Stimulated activated CD8-positive, alpha-beta memory T cell treated with anti-CD3 and anti-CD28 coated beads, Interleukin-7, amount 100 ng/mL, for 4 hours (primary cell): Measurements from ENCODE around the gene UBAP1L.
"Not testable (repeated sequence)": the region's sequence is repeated elsewhere in the genome, so short reads cannot be mapped to it uniquely, and the experiment has no call there.

Experiments used
- DNase-seq, 2 donors: peaks; one replicate each; pipeline ENCODE4 v3.0.0-alpha.2; 2020; ENCODE audit warnings: low read depth in 2 of 2

The UBAP1L gene

GRCh38 chr15:65084500-65085206, 30.3 kb downstream of the UBAP1L start:
- DNase-seq: no peak

DNA sequence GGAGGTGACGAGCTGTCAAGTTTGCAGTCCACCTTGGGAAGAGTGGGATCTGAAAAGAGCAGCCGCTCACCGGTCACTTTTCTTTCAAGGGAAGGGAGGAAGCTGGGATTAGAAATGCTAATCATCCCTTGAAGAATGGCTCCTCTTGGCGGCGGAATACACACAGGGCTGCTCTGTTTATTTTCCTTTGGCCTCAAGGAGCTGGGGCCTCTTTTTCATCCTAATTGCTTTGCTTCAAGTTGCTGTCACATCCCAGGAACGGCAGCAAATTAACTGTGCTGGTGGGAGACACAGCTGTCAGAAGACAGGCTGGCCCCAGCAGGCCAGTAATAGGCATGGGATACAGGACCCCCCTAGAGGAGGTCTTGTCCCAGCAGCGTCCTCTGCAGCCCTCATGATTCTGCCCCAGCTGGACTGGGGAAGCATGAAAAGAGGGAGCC, 31.7 kb downstream of the UBAP1L start:
- DNase-seq: no peak

- no peak for DNase-seq
Measured at GRCh38 chr15:65082303-65082953, 32.6 kb downstream of the UBAP1L start.

GRCh38 chr15:65081758-65082157, 33.2 kb downstream of the UBAP1L start:
- DNase-seq: peak; percentile 8 to 14

DNA sequence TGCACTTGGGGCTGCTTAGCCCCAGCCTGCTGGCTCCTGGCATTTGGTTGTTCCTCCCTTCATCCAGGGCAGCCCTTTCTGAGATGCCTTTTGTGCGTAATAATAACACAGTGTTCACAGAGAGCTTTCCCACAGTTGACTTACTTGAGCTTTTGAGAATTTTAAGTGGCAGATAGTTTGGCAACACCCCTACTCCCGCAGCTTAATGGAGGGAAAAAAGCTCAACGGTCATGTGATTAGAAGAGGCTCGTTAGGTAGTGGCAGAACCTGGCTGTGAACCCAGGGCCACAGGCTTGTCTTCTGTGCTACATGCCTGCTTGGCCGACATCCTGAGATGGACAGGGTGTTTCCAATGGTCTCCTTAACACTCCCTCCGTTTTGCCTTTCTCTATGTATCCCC, 33.7 kb downstream of the UBAP1L start:
- DNase-seq: no peak

DNA sequence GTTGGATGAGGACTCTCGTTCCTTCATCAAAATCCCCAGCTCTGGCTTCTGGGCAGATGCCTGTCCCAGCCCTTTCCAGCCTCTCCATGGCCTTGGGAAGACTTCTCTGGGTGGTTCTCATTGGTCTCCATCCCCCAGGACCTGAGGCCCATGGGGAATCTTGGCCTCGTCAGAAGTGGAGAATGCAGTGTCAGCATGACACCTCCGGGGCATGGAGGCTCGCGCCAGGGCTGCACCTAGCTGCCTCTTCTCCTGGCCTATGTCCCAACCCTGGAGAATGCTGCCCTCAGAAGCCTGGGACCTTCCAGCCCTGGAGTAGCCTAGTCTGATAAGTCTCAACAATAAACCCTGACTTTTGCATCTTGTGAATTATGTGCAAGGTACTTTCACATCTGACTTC, 35.4 kb downstream of the UBAP1L start:
- DNase-seq: no peak

GRCh38 chr15:65077981-65078352, 37.0 kb downstream of the UBAP1L start:
- DNase-seq: peak in 1 of 2 donors; percentile 21

- DNase-seq: no peak
Measured at GRCh38 chr15:65077291-65077980, 37.6 kb downstream of the UBAP1L start.

DNA sequence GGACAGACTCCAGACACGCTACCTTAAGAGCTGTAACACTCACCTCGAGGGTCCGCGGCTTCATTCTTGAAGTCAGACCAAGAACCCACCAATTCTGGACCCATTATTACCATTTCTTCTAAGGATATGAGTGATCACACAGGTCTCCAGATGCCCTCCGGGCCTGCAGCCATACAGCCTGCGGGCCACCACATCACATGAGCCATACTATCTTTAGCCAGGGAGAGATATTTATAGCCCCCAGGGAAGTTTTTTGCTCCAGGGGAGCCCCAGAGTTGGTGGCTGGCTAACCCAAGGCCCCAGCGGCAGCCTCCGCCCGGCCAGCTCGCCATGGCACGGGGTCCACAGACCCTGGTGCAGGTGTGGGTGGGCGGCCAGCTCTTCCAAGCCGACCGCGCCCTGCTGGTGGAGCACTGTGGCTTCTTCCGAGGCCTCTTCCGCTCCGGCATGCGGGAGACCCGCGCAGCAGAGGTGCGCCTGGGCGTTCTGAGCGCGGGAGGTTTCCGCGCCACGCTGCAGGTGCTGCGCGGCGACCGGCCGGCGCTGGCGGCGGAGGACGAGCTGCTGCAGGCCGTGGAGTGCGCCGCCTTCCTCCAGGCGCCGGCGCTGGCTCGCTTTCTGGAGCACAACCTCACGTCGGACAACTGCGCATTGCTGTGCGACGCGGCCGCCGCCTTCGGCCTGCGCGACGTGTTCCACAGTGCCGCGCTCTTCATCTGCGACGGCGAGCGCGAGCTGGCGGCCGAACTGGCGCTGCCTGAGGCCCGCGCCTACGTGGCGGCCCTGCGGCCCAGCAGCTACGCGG, 38.3 kb downstream of the UBAP1L start, which contains the start of gene KBTBD13:
TSS of gene KBTBD13 (plus strand) at position 261 of the 805 bp plus-strand sequence. CDS start at position 331, 70 bp downstream.
- DNase-seq: no peak

- DNase-seq: not testable (repeated sequence)
Measured at GRCh38 chr15:65075607-65076395, 39.2 kb downstream of the UBAP1L start.

DNA sequence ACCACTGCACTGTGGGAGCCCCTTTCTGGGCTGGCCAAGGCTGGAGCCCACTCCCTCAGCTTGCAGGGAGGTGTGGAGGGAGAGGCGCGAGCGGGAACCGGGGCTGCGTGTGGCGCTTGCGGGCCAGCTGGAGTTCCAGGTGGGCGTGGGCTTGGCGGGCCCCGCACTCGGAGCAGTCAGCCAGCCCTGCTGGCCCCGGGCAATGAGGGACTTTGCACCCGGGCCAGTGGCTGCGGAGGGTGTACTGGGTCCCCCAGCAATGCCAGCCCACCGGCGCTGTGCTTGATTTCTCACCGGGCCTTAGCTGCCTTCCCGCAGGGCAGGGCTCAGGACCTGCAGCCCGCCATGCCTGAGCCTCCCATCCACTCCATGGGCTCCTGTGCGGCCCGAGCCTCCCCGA, 40.1 kb downstream of the UBAP1L start:
- DNase-seq: not testable (repeated sequence)

- no peak for DNase-seq
Measured at GRCh38 chr15:65072617-65073016, 42.4 kb downstream of the UBAP1L start.

- DNase-seq: no peak
Measured at GRCh38 chr15:65072027-65072426, 43.0 kb downstream of the UBAP1L start.

DNA sequence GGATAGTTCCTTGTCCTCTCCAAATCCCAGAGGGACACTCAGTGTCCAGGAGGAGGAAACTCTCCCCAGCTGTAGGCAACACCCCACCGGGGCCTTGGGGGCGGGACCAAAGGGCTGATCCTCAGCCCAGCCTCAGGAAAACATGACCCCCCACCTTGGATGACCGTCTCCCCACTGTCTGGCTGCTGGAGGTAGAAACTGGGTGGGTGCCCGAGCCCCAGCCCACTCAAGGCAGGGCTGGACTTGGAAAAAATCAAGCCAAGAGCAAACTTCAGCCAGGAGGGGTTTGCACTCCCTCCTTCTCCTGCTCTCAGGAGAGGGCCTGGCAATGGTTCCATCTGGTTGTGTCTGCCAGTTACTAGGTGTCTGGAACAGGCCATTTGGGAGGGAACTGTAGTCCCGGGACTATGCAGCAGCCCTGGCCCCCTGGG, 43.6 kb downstream of the UBAP1L start:
- DNase-seq: no peak

GRCh38 chr15:65069779-65070546, 45.0 kb downstream of the UBAP1L start:
- no peak for DNase-seq

GRCh38 chr15:65069179-65069578, 45.8 kb downstream of the UBAP1L start:
- no peak for DNase-seq

DNA sequence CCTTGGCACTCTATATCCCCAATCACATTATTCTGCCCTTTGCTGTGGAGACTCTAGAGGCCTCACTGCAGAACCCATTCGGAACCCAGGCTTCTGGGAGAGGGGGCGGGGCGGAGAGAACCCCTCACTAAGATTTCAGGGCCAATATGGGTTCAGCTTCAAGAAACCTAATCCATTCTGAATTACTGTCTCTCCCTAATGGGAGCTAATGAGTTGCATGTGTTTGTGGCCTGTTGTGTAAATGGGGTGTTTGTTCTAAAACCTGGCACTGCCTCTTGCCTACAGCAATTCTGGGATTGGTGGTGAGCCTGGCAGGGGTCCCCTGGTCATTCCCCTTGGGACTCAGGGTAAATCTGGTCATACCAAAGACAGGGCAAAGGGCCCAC, 46.6 kb downstream of the UBAP1L start:
- no peak for DNase-seq

- no peak for DNase-seq
Measured at GRCh38 chr15:65067645-65068402, 47.2 kb downstream of the UBAP1L start, which contains the start of gene RASL12. Gene RASL12 (minus strand): TSS chr15:65067991. CDS start chr15:65067835, 156 bp downstream.

GRCh38 chr15:65067317-65067644, 47.7 kb downstream of the UBAP1L start:
- DNase-seq: no peak
